ENCODE data around the gene TIMM13. TPM values are rescaled to one million over a fixed set of nuclear protein-coding genes. Genes with fewer than 3 reads are reported as not detected.
A peak's percentile ranks its signal among the peaks of the same experiment; 100 is the strongest.
"Not testable (repeated sequence)": the region's sequence is repeated elsewhere in the genome, so short reads cannot be mapped to it uniquely, and the experiment has no call there.

TIMM13 gene
- total RNA-seq, 1 donor from 2014 or later, result 46.2 TPM

DNA sequence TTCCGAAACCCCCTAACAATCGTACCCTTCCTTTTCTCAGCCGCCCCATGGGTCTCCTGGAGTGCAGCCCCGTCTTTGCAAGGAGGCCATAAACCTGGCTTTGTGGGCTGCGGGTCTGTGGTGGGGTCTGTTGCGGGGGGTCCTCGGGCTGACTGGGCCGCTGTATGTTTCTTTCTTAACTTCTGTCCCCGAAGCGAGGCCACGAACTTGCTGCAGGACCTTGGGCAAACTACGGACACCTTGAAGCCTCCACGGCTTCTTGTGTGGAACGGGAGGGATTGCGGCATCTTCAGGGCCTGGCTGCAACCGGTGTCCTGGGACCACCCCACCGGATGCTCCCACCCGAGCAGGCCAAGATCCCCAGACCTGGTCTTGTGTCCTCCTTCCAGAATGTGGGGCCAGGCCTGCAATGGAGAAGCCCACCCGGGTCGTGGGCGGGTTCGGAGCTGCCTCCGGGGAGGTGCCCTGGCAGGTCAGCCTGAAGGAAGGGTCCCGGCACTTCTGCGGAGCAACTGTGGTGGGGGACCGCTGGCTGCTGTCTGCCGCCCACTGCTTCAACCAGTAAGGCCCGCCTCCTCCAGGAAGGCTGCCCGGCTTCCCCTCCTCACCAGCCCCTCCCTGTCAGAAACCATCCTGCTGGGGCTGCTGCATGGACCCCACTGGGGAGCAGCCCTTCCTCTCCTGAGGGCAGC is 12.0 kb downstream of the TIMM13 start:
- DNase-seq (ENCODE audit: low read depth in 2 of 2), result no peak

DNA sequence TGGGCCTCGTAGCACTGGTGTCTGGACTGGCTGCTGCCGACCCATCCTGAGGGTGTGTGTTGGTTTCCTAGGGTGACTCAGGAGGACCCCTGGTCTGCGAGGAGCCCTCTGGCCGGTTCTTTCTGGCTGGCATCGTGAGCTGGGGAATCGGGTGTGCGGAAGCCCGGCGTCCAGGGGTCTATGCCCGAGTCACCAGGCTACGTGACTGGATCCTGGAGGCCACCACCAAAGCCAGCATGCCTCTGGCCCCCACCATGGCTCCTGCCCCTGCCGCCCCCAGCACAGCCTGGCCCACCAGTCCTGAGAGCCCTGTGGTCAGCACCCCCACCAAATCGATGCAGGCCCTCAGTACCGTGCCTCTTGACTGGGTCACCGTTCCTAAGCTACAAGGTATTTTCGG is 13.8 kb downstream of the TIMM13 start:
- no peak for DNase-seq (ENCODE audit: low read depth in 2 of 2)

DNA sequence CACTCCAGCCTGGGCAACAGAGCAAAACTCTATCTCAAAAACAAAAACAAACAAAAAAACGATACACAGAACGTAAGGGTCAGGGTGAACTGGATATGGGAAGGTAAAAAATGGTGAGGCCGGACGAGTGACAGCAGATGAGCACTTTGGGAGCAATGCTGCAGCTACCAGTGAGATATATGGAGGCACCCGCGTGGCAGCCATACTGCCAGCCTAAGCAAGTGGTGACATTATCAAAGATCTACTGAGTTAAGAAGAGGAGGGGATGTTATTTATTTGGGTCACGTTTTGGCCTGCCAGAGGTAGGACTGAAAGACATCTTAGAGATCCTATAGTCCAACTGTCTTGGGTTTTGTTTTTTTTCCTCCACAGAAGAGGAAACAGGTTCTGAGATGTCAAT is 14.2 kb downstream of the TIMM13 start:
- DNase-seq (ENCODE audit: low read depth in 2 of 2), result no peak

DNA sequence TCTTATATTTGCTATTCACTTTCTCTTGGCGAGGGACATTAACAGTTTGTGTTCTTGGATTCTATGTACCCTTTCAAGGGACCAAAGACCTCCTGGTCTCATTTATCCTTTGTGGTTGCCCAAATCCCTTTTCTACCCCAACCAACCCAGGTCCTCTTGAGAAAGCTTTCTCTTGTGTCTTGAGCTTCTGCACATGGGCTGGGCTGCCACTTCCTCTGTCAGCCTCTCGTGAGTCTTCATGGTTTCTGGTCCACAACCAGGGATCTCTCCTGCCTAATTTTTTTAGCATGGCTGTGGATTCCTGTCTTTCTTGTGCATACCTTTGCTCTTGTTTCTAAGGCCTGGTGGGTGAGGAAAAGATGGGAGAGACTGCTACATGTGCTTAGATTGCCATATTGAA is 14.9 kb downstream of the TIMM13 start:
- no peak for DNase-seq (ENCODE audit: low read depth in 2 of 2)

DNA sequence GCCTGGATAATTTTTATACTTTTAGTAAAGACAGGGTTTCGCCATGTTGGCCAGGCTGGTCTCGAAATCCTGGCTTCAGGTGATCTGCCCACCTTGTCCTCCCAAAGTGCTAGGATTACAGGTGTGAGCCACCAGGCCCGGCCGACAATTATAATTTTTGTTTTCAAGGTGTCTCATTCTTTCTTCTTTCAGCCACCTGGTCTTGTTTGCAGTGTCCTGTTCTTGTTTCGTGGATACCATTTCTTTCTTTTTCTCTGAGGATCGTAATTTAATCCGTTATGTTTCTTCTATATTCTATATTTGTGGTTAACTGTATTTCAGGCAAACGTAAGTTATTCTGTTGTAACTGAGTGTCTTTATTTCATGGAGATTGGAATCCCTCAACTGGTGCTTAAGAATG is 15.7 kb downstream of the TIMM13 start:
- no peak for DNase-seq (ENCODE audit: low read depth in 2 of 2)

DNA sequence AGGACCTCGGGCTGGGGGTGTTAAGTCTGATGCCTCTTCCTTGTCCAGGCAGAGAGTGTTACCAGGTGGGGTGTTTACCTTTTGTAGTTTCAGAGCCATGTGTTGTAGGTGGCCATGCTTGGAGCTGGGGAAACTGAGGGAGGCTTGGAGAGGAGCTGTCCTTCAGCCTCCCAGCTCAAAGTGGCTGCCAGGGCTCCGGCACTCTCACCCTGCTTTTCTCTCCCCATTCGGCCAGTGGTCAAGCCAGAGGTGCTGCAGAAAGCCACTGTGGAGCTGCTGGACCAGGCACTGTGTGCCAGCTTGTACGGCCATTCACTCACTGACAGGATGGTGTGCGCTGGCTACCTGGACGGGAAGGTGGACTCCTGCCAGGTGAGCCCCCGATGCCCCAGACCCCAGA is 17.4 kb downstream of the TIMM13 start:
- DNase-seq (ENCODE audit: low read depth in 2 of 2), result no peak

DNA sequence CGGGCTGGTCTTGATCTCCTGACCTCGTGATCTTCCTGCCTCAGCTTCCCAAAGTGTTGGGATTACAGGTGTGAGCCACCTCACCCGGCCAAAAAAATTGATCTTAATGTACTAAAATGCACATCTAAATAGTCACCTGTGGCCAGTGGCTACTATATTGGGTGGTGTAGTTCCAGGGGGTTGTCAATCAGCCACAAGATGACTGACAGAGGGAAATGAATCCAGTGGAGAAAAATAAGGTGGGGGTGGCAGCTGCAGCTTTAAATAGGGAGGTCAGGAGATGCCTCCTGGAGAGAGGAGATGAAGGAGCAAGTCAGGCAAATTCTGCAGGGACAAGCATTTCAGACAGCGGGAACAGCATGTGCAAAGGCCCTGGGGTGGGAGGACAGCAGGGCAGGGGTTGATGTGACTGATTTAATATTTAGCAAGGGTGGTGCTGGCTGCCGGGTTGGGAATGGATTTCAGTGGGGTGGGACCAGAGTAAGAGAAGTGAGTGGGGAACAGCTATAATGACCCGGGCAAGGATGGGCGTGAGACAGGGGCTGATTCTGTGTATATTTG is 18.0 kb downstream of the TIMM13 start:
- no peak for DNase-seq (ENCODE audit: low read depth in 2 of 2)

DNA sequence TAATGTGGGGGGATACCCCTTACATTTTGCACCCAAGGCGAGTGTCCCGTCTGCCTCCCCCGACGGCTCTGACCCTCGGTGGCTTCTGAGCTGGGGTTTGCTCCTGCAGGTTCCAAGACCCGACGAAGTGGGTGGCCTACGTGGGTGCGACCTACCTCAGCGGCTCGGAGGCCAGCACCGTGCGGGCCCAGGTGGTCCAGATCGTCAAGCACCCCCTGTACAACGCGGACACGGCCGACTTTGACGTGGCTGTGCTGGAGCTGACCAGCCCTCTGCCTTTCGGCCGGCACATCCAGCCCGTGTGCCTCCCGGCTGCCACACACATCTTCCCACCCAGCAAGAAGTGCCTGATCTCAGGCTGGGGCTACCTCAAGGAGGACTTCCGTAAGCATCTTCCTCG is 19.1 kb downstream of the TIMM13 start:
- no peak for DNase-seq (ENCODE audit: low read depth in 2 of 2)

DNA sequence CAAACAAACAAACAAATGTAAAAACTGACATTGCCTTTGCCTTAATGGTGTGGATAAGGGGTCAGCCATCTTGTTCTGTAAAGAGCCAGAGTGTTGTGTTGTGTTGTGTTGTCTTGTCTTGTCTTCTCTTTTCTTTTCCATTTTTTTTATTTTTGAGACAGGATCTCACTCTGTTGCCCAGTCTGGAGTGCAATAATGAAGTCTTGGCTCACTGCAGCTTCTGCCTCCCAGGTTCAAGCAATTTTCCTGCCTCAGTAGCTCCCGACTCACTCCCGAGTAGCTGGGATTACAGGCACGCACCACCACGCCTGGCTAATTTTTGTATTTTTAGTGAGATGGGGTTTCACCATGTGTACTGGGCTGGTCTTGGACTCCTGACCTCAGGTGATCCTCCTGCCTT is 27.8 kb downstream of the TIMM13 start:
- no peak for DNase-seq (ENCODE audit: low read depth in 2 of 2)

DNA sequence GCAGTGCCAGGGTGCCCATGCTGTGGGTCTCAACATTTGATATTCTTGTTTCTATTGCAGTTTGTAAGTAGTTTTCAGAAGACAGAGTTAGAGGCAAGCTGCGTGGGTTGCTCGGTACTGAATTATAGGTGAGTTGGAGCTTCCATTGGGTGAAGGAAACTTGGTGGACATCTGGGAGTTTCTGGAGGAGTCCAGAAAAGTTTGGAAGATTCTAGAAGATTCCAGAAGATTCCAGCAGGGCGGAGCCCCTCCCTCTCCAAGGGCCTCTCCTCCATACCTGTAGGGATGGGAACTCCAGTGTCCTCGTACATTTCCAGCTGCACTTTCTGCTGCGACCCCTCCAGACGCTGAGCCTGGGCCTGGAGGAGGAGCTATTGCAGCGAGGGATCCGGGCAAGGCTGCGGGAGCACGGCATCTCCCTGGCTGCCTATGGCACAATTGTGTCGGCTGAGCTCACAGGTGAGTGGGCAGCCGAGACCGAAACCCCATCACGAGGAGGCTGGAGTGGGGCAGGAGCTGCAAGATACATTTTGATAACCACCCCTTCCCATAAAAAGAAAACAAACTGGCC is 28.6 kb downstream of the TIMM13 start:
- DNase-seq (ENCODE audit: low read depth in 2 of 2), result no peak

DNA sequence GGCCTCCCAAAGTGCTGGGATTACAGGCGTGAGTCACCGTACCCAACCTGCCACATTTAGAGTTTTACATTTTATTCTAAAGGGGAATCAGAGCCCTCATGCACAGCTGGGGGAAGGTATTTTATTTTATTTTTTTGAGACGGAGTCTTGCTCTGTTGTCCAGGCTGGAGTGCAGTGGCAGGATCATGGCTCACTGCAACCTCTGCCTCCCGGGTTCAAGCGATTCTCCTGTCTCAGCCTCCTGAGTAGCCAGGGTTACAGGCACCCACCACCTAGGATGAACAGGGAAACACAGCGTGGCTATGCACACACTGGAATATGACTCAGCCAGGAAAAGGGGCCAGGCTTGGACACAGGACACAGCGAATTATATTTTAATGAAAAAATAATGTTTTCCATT is 30.2 kb downstream of the TIMM13 start:
- not testable (repeated sequence) for DNase-seq (ENCODE audit: low read depth in 2 of 2)

DNA sequence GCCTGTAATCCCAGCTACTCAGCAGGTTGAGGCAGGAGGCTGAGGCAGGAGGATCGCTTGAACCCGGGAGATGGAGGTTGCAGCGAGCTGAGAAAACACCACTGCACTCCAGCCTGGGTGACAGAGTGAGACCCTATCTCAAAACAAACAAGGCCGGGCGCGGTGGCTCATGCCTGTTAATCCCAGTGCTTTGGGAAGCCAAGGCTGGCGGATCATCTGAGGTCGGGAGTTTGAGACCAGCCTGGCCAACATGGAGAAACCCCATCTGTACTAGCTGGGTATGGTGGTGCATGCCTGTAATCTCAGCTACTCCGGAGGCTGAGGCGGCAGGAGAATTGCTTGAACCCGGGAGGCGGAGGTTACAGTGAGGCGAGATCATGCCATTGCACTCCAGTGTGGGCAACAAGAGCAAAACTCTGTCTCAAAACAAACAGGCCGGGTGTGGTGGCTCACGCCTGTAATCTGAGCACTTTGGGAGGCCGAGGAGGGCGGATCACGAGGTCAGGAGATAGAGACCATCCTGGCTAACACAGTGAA is 32.0 kb downstream of the TIMM13 start:
- not testable (repeated sequence) for DNase-seq (ENCODE audit: low read depth in 2 of 2)

DNA sequence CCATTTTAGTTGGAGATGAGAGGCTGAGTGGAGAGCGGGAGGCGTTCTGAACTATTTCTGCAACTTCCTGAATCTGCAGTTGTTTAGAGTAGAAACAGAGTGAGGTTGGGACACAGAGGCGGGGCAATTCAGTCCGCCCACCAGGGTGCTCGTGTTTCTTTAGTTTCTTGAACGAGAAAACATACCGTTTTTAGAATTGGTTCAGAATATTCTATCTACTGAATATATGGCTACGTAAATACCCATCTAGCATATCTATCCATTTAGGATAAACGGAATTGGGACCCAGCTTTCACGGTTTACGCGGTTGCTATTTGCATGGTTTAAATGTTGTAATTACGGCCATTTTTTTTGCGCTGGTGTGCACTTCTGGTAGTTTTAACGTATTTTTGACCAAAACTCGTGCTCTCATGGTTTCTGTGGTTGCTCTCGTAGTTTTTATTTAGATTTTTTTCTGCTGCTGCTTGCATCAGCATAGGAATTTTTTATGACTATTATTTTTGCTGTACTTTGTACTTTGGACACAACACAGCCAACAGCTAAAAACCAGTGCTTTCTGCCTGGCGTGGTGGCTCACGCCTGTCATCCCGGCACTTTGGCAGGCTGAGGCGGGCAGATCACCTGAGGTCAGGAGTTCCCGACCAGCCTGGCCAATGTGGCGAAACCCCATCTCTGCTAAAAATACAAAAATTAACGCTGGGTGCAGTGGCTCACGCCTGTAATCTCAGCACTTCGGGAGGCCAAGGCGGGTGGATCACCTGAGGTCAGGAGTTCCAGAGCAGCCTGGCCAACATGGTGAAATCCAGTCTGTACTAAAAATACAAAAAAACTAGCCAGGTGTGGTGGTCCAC is 32.7 kb downstream of the TIMM13 start:
- DNase-seq (ENCODE audit: low read depth in 2 of 2), result no peak

DNA sequence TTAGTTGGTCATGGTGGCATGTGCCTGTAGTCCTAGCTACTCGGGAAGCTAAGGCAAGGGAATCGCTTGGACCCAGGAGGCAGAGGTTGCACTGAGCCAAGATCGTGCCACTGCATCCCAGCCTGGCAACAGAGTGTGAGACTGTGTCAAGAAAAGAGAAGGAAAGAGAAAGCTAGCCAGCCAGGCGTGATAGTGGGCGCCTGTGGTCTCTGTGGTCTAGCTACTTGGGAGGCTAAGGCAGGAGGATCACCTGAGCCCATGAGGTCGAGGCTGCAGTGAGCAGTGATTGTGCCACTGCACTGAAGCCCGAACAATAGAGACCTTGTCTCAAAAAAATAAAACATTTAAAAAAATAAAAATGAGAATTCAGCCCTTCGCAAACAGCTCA is 33.3 kb downstream of the TIMM13 start:
- no peak for DNase-seq (ENCODE audit: low read depth in 2 of 2)

DNA sequence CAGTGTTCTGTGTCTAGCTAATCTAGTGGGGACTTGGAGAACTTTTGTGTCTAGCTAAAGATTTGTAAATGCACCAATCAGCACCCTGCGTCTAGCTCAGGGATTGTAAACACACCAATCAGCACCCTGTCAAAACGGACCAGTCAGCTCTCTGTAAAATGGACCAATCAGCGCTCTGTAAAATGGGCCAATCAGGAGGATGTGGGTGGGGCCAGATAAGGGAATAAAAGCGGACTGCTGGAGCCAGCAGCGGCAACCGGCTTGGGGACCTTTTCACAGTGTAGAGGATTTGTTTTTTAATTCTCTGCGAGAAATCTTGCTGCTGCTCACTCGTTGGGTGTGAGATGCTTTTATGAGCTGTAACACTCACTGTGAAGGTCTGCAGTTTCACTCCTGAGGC is 34.5 kb downstream of the TIMM13 start:
- not testable (repeated sequence) for DNase-seq (ENCODE audit: low read depth in 2 of 2)

DNA sequence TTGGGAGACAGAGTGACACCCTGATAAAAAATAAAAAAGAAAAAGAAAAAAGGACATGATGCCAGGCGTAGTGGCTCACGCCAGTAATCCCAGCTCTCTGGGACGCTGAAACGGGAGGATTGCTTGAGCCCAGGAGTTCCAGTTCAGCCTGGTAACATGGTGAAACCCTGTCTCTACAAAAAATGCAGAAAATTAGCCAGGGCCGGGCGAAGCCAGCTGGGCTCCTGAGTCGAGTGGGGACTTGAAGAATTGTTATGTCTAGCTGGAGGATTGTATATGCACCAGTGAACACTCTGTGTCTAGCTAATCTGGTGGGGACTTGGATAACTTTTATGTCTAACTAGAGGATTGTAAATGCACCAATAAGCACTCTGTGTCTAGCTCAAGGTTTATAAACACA is 35.0 kb downstream of the TIMM13 start:
- DNase-seq (ENCODE audit: low read depth in 2 of 2), result no peak

DNA sequence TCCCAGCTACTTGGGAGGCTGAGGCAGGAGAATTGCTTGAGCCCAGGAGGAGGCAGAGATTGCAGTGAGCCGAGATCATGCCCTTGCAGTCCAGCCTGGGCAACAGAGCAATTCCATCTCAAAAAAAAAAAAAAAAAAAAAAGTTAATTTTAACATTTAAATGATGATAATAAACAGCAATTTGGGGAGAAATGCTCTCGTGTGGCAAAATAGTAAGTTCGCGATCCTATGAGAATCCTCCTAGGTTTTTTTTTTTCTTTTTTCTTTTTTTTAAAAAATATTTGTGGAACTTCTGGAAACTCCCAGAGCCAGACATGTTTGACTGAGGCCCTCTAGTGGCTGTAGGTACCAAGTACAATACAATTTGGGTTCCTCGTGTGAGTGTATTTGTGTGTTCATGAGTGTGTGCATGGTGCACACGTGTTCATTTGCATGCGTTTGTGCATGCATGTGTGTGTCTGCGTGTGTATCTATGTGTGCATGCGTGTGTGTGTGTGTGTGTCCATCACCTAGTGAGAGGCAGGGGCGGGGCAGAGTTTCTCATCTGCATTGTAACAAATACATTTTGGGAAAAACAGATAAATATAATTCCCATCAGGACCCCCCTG is 36.2 kb downstream of the TIMM13 start:
- DNase-seq (ENCODE audit: low read depth in 2 of 2), result peak; percentile 77 to 87

DNA sequence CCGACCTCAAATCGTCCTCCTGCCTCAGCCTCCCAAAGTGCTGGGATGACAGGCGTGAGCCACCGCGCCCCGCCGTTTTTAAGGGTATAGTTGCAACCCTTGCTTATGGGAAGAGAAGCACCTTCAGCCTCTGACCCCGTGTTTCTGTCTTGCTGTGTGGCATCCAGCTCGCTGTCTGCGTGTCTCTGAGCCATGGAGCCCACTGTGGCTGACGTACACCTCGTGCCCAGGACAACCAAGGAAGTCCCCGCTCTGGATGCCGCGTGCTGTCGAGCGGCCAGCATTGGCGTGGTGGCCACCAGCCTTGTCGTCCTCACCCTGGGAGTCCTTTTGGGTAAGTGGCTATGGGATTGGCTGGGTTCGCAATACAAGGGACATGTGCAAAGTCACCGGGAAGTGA is 37.8 kb downstream of the TIMM13 start:
- no peak for DNase-seq (ENCODE audit: low read depth in 2 of 2)

DNA sequence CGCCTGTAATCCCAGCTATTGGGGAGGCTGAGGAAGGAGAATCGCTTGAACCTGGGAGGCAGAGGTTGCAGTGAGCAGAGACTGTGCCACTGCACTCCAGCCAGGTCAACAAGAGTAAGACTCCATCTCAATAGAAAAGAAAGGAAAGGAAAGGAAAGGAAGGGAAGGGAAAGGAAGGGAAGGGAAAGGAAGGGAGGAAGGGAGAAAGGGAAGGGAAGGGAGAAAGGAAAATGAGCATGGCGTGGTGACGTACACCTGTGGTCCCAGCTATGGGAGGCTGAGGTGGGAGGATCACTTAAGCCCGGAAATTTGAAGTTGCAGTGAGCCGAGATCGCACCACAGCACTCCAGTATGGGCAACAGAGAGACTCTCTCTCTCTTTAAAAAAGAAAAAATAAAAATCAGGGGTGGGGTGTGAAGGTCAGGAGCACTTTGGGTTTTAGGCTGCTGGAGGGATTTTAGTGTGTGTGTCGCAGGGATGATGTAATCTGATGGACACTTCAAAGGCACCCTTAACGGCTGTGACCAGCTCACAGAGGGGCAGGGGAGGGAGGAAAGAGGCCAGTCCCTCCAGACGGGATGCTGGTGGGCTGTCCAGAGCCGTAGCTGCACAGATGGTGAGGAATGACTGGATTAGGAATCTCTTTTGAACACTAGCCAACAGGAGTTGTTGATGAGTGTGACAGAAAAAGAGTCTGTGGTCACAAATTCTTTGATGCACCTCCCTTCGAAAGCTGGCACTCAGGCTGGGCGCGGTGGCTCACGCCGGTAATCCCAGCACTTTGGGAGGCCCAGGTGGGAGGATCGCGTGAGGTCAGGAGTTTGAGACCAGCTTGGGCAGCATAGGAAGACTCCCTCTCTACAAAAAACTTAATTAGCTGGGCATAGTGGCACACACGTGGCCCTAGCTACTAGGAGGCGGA is 39.8 kb downstream of the TIMM13 start:
- DNase-seq (ENCODE audit: low read depth in 2 of 2), result no peak

DNA sequence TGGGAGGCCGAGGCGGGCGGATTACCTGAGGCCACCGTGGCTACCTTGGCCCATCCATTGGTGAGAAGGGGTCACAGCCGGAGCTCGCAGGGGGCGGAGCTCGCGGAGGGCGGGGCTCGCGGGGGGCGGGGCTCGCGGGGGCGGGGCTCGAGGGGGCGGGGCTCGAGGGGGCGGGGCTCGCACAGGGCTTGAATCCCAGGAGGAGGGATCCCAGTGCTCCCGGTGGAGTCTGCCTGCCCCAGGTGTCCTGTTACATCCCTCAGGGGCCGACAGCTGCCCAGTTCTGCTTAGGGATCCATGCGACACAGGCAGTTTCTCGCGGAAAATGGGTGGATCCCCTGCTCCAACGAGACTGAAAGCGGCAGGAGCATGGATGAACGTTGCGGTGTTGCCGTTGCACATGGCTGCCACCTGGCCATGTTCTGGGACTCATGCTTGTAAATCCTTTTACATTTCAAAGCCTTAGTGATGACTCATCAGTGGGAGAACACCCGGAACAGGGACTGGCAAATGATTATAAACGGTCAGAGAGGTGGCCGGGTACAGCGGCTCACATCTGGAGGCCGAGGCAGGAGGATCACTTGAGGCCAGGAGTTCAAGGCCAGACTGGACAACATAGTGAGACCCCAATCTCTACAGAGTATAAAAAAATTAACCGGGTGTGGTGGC is 42.2 kb downstream of the TIMM13 start:
- peak; percentile 37 to 56 for DNase-seq (ENCODE audit: low read depth in 2 of 2)

Measured in lung microvascular endothelial cell (primary cell).